GM18505 (cell line): Measurements from ENCODE around the gene TREML1.
"Not testable (repeated sequence)": the region's sequence is repeated elsewhere in the genome, so short reads cannot be mapped to it uniquely, and the experiment has no call there.

ENCODE experiments used
- ATAC-seq: cut with Tn5 transposase; IDR thresholded peaks from one replicate; pipeline ENCODE4 v1.9.1; 2021; ENCODE audit not compliant: unreplicated experiment
- POLR2A ChIP-seq: IDR thresholded peaks from 4 replicates; pipeline ENCODE4 v1.6.1; 2011; ENCODE audit warnings: borderline replicate concordance; ENCODE audit not compliant: insufficient read depth, insufficient read length; ENCODE audit errors: extremely low read depth

The TREML1 gene

DNA sequence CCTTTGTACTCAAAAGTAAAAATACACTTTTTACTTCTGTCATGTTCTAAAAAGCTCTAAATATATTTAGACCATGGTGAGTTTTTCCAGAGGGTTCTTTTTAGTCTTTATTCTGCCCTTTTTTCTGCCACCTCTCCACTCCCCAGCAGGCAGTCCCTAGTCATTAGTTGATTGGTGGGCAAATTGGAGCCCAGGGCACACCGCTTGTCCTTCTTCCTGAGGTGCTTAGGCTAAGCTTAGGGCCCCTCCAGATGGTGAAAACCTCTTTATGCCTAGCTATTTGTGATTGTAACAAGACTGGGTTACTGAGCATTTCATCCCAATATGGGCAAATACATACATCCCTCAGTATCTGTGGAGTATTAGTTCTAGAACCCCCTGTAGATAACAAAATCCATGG, 6.2 kb downstream of the TREML1 start:
- ATAC-seq, result no peak

DNA sequence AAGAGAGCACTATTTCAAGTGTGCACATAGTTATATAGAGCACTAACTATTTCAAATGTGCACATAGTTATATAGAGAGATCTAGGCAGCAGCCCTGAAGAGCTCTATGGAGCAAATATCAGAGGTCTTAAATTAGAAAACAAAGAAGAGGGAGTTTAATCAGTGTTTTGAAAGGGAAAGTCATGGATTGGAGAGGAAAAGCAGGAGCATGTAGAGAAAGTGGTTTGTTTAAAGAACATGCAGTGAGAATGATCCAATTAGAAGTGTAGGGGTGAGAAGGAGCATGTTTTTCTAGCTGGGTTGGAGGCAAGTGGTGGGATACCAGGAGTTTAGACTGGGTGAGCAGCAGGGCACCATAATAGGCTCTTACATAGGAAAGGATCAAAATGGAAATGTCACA, 17.2 kb downstream of the TREML1 start:
- no peak for ATAC-seq
- no peak for TF ChIP-seq POLR2A

More for the DNA sequence above, 6.2 kb downstream of the TREML1 start:
- no peak for TF ChIP-seq POLR2A

DNA sequence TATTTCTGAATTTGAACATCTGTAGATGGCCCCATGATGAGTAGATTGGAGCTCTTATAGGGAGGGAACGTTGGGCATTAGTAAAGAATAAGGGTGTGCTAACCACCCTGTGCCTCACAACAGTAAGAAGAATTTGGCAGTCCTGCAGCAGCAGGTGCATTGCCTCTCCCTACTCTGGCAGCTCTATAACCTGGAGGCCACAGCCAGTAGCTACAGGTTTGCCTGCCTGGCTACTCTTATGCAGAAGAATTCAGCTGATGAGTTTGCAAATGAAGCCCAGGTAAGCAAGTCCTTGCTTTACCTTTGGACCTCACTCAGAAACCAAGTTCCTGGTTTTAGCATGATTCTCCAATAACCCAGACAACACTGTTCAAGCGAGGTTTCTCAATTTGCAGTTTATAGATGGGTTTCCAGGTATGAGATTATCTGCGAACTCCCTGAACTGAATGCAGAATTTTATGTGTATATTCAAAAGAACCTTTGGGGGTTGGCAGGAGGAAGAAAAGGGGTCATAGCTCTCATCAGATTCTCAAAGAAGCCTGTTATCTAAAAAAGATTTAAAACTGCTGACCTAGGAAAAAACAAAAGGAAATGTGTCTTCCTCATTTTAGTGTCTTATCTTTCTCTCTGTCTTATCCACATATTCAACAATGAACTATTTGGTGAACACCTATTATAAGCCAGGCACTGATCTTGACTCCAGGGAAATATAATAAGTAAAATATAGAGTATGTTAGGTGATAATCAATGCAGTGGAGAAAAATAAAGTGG, 18.9 kb downstream of the TREML1 start:
- ATAC-seq, result no peak

DNA sequence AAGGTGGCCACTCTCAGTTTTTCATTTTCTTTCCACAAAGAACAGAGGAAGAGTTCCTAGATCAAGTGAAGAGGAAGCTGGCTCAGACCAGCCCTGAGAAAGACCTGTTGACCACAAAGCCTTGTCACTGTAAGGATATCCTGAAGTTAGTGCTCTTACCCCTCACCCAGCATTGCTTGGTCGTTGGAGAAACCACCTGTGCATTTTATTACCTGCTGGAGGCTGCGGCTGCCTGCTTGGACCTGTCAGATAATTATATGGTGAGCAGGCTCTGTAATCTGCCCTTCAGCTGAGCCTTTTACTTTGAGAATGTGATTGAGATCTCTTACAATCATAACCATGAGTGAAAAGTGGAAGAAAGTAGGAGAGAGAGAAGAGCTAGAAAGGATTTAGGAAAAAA, 21.9 kb downstream of the TREML1 start:
- no peak for TF ChIP-seq POLR2A

More for the DNA sequence above, 18.9 kb downstream of the TREML1 start:
- TF ChIP-seq POLR2A, result no peak

DNA sequence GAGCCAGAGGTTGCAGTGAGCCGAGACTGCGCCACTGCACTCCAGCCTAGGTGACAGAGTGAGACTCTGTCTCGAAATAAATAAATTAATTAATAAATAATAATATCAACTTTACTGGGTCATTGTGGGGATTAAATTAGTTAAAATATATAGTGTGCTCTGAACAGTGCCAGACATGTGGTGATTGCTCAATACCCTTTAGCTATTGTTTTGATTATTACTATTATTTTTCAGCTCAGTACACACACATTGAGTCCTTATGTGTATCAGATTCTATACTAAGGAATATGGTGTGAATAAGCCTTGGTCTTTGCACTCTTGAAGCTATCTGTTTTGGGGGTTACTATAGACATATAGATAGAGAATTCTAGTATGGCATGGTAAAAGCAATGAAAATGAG, 28.9 kb downstream of the TREML1 start:
- no peak for TF ChIP-seq POLR2A

More for the DNA sequence above, 21.9 kb downstream of the TREML1 start:
- ATAC-seq, result no peak

DNA sequence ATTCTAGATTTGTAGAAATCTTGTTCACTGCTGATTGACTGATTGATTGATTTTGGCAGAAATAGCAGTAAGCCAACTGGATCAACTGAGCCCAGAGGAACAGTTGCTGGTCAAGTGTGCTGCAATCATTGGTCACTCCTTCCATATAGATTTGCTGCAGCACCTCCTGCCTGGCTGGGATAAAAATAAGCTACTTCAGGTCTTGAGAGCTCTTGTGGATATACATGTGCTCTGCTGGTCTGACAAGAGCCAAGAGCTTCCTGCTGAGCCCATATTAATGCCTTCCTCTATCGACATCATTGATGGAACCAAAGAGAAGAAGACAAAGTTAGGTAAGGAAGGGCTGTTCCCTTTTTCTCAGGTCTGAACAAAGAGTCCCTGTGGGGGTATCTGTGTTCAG, 31.2 kb downstream of the TREML1 start:
- ATAC-seq, result no peak
- no peak for TF ChIP-seq POLR2A

More for the DNA sequence above, 28.9 kb downstream of the TREML1 start:
- no peak for ATAC-seq

DNA sequence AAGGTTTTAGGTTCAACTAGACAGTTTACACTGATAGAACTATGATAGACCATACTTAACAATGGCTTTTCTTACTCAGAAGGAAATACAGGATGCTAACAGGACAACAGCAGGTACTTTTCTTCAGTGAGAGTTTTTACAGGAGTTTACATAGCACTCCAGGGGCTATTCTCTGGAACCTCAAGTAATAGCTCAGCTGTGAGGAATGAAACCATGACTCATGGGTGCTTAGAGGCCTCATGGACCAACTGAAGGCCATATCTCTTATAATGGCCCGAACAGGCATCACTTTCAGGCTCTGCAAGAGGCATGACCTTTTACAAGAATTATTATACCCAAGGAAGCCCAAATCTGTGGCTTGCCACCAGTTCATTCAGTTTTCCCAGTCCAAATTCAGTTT, 31.8 kb downstream of the TREML1 start:
- ATAC-seq, result no peak
- no peak for TF ChIP-seq POLR2A

DNA sequence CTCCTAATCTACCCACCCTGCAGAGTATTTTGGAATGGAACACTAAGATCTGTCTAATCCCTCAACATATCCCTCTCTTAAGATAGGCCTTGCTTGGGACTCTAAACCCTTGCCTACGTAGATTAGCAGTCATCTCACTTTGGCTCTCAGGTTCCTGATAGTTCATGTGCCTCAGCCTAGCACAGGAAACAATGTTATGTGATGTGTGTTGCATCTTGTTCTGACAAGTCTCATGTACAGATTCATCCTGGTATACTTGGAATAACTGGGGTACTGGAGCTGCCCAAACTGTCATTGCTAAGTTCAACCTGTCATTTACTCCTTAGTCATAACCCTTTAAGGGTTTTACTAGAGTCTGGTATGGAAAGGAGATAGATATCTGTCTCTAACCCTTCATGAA, 34.1 kb downstream of the TREML1 start:
- ATAC-seq, result no peak
- no peak for TF ChIP-seq POLR2A

DNA sequence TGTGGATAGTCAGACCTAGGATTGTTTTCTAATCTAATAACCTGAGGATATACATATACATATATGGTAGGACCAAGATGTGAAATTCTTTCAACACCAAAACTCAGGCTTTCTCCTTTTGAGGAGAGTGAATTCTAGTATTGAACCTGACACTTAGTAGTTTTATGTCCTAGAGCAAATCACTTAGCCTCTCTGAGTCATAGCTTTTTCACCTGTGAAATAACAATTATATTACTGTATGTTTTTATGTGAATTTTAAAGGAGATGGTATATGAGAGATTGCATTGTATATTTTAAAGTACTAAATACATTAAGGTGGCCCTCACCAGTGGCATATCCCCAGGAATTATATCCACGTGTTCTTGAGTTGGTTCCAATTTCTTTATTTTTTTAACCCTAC, 34.6 kb downstream of the TREML1 start:
- no peak for ATAC-seq
- TF ChIP-seq POLR2A, result no peak

DNA sequence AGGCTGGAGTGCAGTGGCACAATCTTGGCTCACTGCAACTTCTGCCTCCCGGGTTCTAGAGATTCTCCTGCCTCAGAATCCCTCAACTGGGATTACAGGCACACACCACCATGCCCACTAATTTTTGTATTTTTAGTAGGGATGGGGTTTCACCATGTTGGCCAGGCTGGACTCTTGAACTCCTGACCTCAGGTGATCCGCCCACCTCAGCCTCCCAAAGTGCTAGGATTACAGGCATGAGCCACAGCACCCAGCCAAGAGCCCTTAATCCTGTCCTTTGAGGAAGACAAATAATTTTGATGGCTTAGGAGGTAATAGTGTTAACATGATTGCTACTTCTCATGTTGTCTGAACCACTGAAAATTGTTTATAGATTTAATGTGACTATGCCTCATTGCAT, 39.1 kb downstream of the TREML1 start:
- ATAC-seq, result not testable (repeated sequence)

DNA sequence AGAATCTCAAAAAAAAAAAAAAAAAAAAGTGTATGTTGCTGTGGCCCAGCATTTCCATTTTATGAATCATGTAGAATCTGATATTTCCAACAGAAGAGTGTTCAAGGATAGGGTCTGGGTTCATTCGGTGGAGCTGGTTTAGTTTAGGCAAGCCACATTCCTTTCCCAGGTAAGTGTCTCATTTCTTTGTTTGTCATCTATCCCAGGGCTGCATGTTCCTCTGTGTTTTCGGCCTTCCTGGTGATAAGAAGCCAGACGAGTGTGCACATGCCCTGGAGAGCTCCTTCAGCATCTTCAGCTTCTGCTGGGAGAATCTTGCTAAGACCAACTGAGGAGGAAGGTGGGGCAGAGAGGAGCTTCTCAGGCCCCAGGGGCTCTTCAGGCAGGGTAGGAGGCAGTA, 43.1 kb downstream of the TREML1 start:
- no peak for ATAC-seq
- no peak for TF ChIP-seq POLR2A

DNA sequence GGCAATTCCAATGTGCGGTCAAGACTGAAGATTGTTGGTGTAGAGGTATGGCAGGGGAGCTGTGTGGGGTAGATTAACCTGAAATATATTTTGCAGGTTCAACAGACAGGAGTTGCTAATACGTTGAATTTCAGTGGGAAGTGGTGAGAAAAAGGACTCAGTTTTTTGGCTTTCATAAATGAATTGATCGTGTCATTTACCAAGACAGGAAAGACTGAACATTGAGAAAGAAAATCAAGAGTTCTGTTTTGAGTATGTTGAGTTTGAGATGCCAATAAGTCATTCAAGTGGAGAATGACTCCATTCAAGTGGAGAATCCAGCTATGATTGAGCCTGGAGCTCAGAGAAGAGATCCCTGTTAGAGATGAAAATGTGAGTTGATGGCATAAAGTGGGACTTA, 50.3 kb downstream of the TREML1 start:
- ATAC-seq, result no peak
- no peak for TF ChIP-seq POLR2A

DNA sequence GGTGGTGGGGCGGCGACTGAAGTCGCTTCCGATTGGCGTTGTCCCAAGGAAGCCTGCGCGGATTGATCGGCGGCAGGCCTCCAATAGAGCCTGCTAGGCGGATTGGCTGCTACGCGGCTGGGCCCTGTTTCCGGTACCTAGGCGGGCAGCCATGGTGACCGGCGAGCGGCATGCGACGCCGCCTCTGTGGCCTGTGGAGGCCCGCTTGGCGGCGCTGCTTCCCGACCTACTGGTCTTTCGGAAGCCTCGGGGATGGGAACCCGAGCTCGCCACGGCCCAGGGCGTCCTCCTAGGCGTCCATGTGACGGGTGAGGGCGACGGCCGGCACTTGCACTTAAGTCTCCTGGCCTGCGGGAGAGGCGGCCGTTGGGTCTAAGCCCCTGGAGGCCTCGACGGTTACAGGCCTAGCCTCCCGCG, 53.3 kb downstream of the TREML1 start:
- no peak for TF ChIP-seq POLR2A
- ATAC-seq, result no peak
